ENCODE measurements around the gene SFI1. TPM values are rescaled to one million over a fixed set of nuclear protein-coding genes. Genes with fewer than 3 reads are reported as not detected.

SFI1 gene
- total and polyA plus RNA-seq, 2 experiments from 2014 or later = 16.1 to 23.3 TPM

GRCh38 chr22:31615491-31615860 lies 119.1 kb downstream of the SFI1 start:
- Histone ChIP-seq H3K9me3 (ENCODE audit: low read depth) (no peaks in the 10 kb centered on the region), H3K4me1 (ENCODE audit: insufficient read depth) (peaks cover 7% of the 10 kb centered on the region), H3K4me3 (no peak overlapping the region), H3K9me2 (replicated peaks; ENCODE audit: insufficient read depth) (no peaks in the 10 kb centered on the region), H3K36me3 (replicated peaks; ENCODE audit: insufficient read depth, low read depth) (no peaks in the 10 kb centered on the region), H3K4me2 (no peak overlapping the region), H3K27me3 (no peaks in the 10 kb centered on the region), H3K79me2 (no peaks in the 10 kb centered on the region), H3K27ac (peak overlapping the region; percentile 62), H2AFZ (no peak overlapping the region), H4K20me1 (ENCODE audit: insufficient read depth, poor library complexity, severe bottlenecking) (no peaks in the 10 kb centered on the region)
- no peak for TF ChIP-seq CTCF (IDR thresholded peaks at IDR 0.05; ENCODE audit: poor library complexity)
- 83% methylated on average over 4 of the region's 4 CpGs for WGBS (ENCODE audit: low lambda C conversion rate, missing lambda C conversion rate)
- DNase-seq (ENCODE audit: low spot score) = no peak

GRCh38 chr22:31615940-31616314 lies 119.6 kb downstream of the SFI1 start:
- no peak overlapping the region for H3K4me3 ChIP-seq
- H3K4me2 ChIP-seq = no peak overlapping the region
- DNase-seq (ENCODE audit: low spot score) = no peak
- H4K20me1 ChIP-seq (ENCODE audit: insufficient read depth, poor library complexity, severe bottlenecking) = no peaks in the 10 kb centered on the region
- no peak for TF ChIP-seq EZH2phosphoT487 (IDR thresholded peaks at IDR 0.05; ENCODE audit: low read depth, severe bottlenecking, unreplicated experiment)
- TF ChIP-seq EZH2 (IDR thresholded peaks at IDR 0.05; ENCODE audit: borderline replicate concordance) = no peak
- no peak for TF ChIP-seq CTCF (IDR thresholded peaks at IDR 0.05; ENCODE audit: poor library complexity)
- no peaks in the 10 kb centered on the region for H3K9me3 ChIP-seq (ENCODE audit: low read depth)
- peaks cover 7% of the 10 kb centered on the region for H3K4me1 ChIP-seq (ENCODE audit: insufficient read depth)
- no peak overlapping the region for H2AFZ ChIP-seq
- 65% methylated on average over 4 of the region's 4 CpGs for WGBS (ENCODE audit: low lambda C conversion rate, missing lambda C conversion rate)
- no peaks in the 10 kb centered on the region for H3K27me3 ChIP-seq
- no peaks in the 10 kb centered on the region for H3K9me2 ChIP-seq (replicated peaks; ENCODE audit: insufficient read depth)
- H3K36me3 ChIP-seq (replicated peaks; ENCODE audit: insufficient read depth, low read depth) = no peaks in the 10 kb centered on the region
- peak overlapping the region; percentile 62 for H3K27ac ChIP-seq
- H3K79me2 ChIP-seq = no peaks in the 10 kb centered on the region

- no peaks in the 10 kb centered on the region for H3K27me3 ChIP-seq
- H3K9me2 ChIP-seq (replicated peaks; ENCODE audit: insufficient read depth) = no peaks in the 10 kb centered on the region
- no peaks in the 10 kb centered on the region for H3K79me2 ChIP-seq
- peak overlapping the region; percentile 62 for H3K27ac ChIP-seq
- TF ChIP-seq EZH2 (IDR thresholded peaks at IDR 0.05; ENCODE audit: borderline replicate concordance) = no peak
- TF ChIP-seq EZH2phosphoT487 (IDR thresholded peaks at IDR 0.05; ENCODE audit: low read depth, severe bottlenecking, unreplicated experiment) = no peak
- TF ChIP-seq CTCF (IDR thresholded peaks at IDR 0.05; ENCODE audit: poor library complexity) = no peak
- H4K20me1 ChIP-seq (ENCODE audit: insufficient read depth, poor library complexity, severe bottlenecking) = no peaks in the 10 kb centered on the region
- no peaks in the 10 kb centered on the region for H3K36me3 ChIP-seq (replicated peaks; ENCODE audit: insufficient read depth, low read depth)
- H3K4me3 ChIP-seq = no peak overlapping the region
- peaks cover 7% of the 10 kb centered on the region for H3K4me1 ChIP-seq (ENCODE audit: insufficient read depth)
- 84% methylated on average over 9 of the region's 9 CpGs for WGBS (ENCODE audit: low lambda C conversion rate, missing lambda C conversion rate)
- DNase-seq (ENCODE audit: low spot score) = peak; percentile 59
- no peak overlapping the region for H2AFZ ChIP-seq
- H3K4me2 ChIP-seq = no peak overlapping the region
- no peaks in the 10 kb centered on the region for H3K9me3 ChIP-seq (ENCODE audit: low read depth)
Measured at GRCh38 chr22:31616315-31616980, 120.1 kb downstream of the SFI1 start.

GRCh38 chr22:31618057-31618456 lies 121.7 kb downstream of the SFI1 start:
- no peak overlapping the region for H3K4me3 ChIP-seq
- H2AFZ ChIP-seq = no peak overlapping the region
- TF ChIP-seq EZH2phosphoT487 (IDR thresholded peaks at IDR 0.05; ENCODE audit: low read depth, severe bottlenecking, unreplicated experiment) (no peak), EZH2 (IDR thresholded peaks at IDR 0.05; ENCODE audit: borderline replicate concordance) (no peak), CTCF (IDR thresholded peaks at IDR 0.05; ENCODE audit: poor library complexity) (no peak)
- H3K9me2 ChIP-seq (replicated peaks; ENCODE audit: insufficient read depth) = no peaks in the 10 kb centered on the region
- WGBS (ENCODE audit: low lambda C conversion rate, missing lambda C conversion rate) = 96% methylated on average over 17 of the region's 17 CpGs
- no peak overlapping the region for H3K27ac ChIP-seq
- peaks cover 2% of the 10 kb centered on the region for H4K20me1 ChIP-seq (ENCODE audit: insufficient read depth, poor library complexity, severe bottlenecking)
- no peaks in the 10 kb centered on the region for H3K27me3 ChIP-seq
- DNase-seq (ENCODE audit: low spot score) = no peak
- no peaks in the 10 kb centered on the region for H3K9me3 ChIP-seq (ENCODE audit: low read depth)
- H3K4me1 ChIP-seq (ENCODE audit: insufficient read depth) = peaks cover 7% of the 10 kb centered on the region
- no peak overlapping the region for H3K4me2 ChIP-seq
- H3K79me2 ChIP-seq = peaks cover 6% of the 10 kb centered on the region
- H3K36me3 ChIP-seq (replicated peaks; ENCODE audit: insufficient read depth, low read depth) = no peaks in the 10 kb centered on the region

Data from hepatocyte (in vitro differentiated cells).